GM12878 (cell line): Measurements from ENCODE around the gene ANP32E. TPM values are rescaled to one million over a fixed set of nuclear protein-coding genes. Genes with fewer than 3 reads are reported as not detected.

Experiments
- ATAC-seq: fragments of 200-7000 bp; cut with Tn5 transposase; 3 replicates; pipeline ENCODE4 v1.9.1; 2020; ENCODE audit warnings: mild to moderate bottlenecking, moderate library complexity
- BruUV-seq: library from RNA; stranded (reverse); fragments of 400-500 nt; replicated peaks from 2 replicates; lab custom pipeline; 2021; lab: Mats Ljungman, UMichigan
- CTCF ChIA-PET: fragments of 300-600 bp; sonication (Branson Sonifier 250); formaldehyde crosslinking; extraction: SDS; loops from one replicate; lab custom pipeline; 2021; ENCODE audit warnings: inconsistent platforms; lab: Yijun Ruan, JAX
- POLR2A ChIA-PET: fragments of 350-600 bp; formaldehyde crosslinking; extraction: SDS; loops from one replicate; lab custom pipeline; 2021; ENCODE audit warnings: inconsistent platforms; lab: Charles Lee
- RAD21 ChIA-PET: fragments of 300-600 bp; sonication (Branson Sonifier 250); formaldehyde crosslinking; loops from one replicate; lab custom pipeline; 2023; ENCODE audit warnings: antibody characterized with exemption; ENCODE audit not compliant: unreplicated experiment; lab: Charles Lee
- SMC1A ChIA-PET: fragments of 300-600 bp; sonication (Branson Sonifier 250); formaldehyde crosslinking; loops from one replicate; lab custom pipeline; 2023; ENCODE audit not compliant: unreplicated experiment, uncharacterized antibody; lab: Charles Lee
- DNase-seq: peaks from one replicate; pipeline ENCODE4 v3.0.0-alpha.2; 2011; ENCODE audit warnings: low read depth, low spot score
- FAIRE-seq: peaks from 3 replicates; lab custom pipeline; 2011; peaks lifted over from hg19 to GRCh38; lab: Jason Lieb, UNC
- H2AFZ ChIP-seq: 2 replicates; pipeline ENCODE4 v1.6.0; 2011; ENCODE audit warnings: low read depth, low read length, control low read depth; ENCODE audit not compliant: control insufficient read depth
- H3K27ac ChIP-seq: 2 replicates; pipeline ENCODE4 v1.5.1; 2011; ENCODE audit warnings: control low read depth; ENCODE audit not compliant: control insufficient read depth, insufficient read depth
- H3K27me3 ChIP-seq, 2 experiments: replicated peaks in 1 of 2; 2 replicates each; pipeline versions ENCODE4 v1.6.0 to v1.6.1; 2011; ENCODE audit warnings: low read length in 1 of 2; ENCODE audit not compliant: control insufficient read depth in 2 of 2, insufficient read depth in 2 of 2
- H3K36me3 ChIP-seq, 2 experiments: 2 replicates each; pipeline ENCODE4 v1.5.1; 2011; ENCODE audit warnings: low read length in 1 of 2; ENCODE audit not compliant: control insufficient read depth in 2 of 2, insufficient read depth in 2 of 2
- H3K4me1 ChIP-seq: 2 replicates; pipeline ENCODE4 v1.6.1; 2011; ENCODE audit warnings: mild to moderate bottlenecking, low read length, moderate library complexity, mixed read lengths; ENCODE audit not compliant: control insufficient read depth, insufficient read depth
- H3K4me2 ChIP-seq: 2 replicates; pipeline ENCODE4 v1.6.0; 2011; ENCODE audit warnings: control low read depth; ENCODE audit not compliant: control insufficient read depth, insufficient read depth
- H3K4me3 ChIP-seq: fragments of 200-600 bp; sonication (generic); 2 replicates; pipeline ENCODE4 v1.5.1; 2016
- H3K79me2 ChIP-seq: 2 replicates; pipeline ENCODE4 v1.6.0; 2011; ENCODE audit warnings: low read length; ENCODE audit not compliant: control insufficient read depth, insufficient read depth
- H3K9ac ChIP-seq: 2 replicates; pipeline ENCODE4 v1.8.0; 2011; ENCODE audit warnings: low read length, control low read depth, mixed read lengths; ENCODE audit not compliant: control insufficient read depth, insufficient read depth
- H3K9me3 ChIP-seq: replicated peaks from 3 replicates; pipeline ENCODE4 v1.5.1; 2011; ENCODE audit warnings: mild to moderate bottlenecking, low read length; ENCODE audit not compliant: control insufficient read depth, insufficient read depth
- H4K20me1 ChIP-seq: 2 replicates; pipeline ENCODE4 v1.6.0; 2011; ENCODE audit not compliant: control insufficient read depth, insufficient read depth
- CBX5 ChIP-seq: sonication (generic); IDR thresholded peaks from 2 replicates; pipeline ENCODE4 v1.6.1; 2016; ENCODE audit warnings: low read depth, moderate library complexity, mild to moderate bottlenecking, inconsistent platforms
- MXI1 ChIP-seq: fragments of 150-350 bp; IDR thresholded peaks from 2 replicates; pipeline ENCODE4 v1.6.1; 2011; ENCODE audit warnings: low read depth, mild to moderate bottlenecking, inconsistent platforms, low read length, improper control_type of control experiment
- POLR2A ChIP-seq: IDR thresholded peaks from 2 replicates; pipeline ENCODE4 v1.6.1; 2011; ENCODE audit warnings: low read depth, mild to moderate bottlenecking, low read length
- SPI1 ChIP-seq: IDR thresholded peaks from 2 replicates; pipeline ENCODE4 v1.6.1; 2011; ENCODE audit warnings: low read depth, mild to moderate bottlenecking, low read length, moderate library complexity, borderline replicate concordance; ENCODE audit not compliant: insufficient read depth
- ZBED1 ChIP-seq: IDR thresholded peaks from 2 replicates; pipeline ENCODE4 v1.6.1; 2016; ENCODE audit warnings: borderline replicate concordance
- ZBTB4 ChIP-seq: fragments of 450-650 bp; formaldehyde crosslinking; IDR thresholded peaks from 2 replicates; pipeline ENCODE4 v1.4.0; 2022; ENCODE audit warnings: mild to moderate bottlenecking, moderate library complexity
- ZNF217 ChIP-seq: fragments of 450-650 bp; IDR thresholded peaks from 2 replicates; pipeline ENCODE4 v1.6.1; 2017; ENCODE audit warnings: antibody characterized with exemption, mild to moderate bottlenecking
- ZNF384 ChIP-seq: IDR thresholded peaks from 2 replicates; pipeline ENCODE4 v1.6.1; 2012; ENCODE audit warnings: low read depth, mild to moderate bottlenecking, low read length, improper control_type of control experiment, borderline replicate concordance
- WGBS: methylation state at CpG from one replicate; pipeline ENCODE4 v1.1.6; 2016; ENCODE audit warnings: low lambda C conversion rate; ENCODE audit not compliant: insufficient replicate concordance, insufficient coverage; ENCODE audit errors: missing lambda C conversion rate; 5-methylcytosine and 5-hydroxymethylcytosine counted together
- in situ Hi-C: fragments of 300-500 bp; cut with MboI; formaldehyde crosslinking; loops from 9 replicates; pipeline ENCODE4 v1.14.3; 2018; ENCODE audit warnings: mixed read lengths
- intact Hi-C: fragments of 100-400 bp; cut with micrococcal nuclease; formaldehyde crosslinking; loops from one replicate; pipeline ENCODE4 v1.14.2; 2022; ENCODE audit not compliant: unreplicated experiment
- polyA plus RNA-seq, 11 experiments: library from polyadenylated mRNA; depleted of rRNA in 4 of 11; unstranded in 6 of 11; stranded (reverse) in 5 of 11; fragments of >200 nt; fragmentation: Nextera tagmentation in 4 of 11; fragmentation: Illumina TruSeq in 1 of 11; extraction: Ambion mirVana in 4 of 11; extraction: Trizol in 1 of 11; gene quantifications; 1 replicate in 1 of 11; 2 replicates in 10 of 11; pipeline versions ENCODE4 v1.2.1 to v1.2.3, GENCODE V29; 2011 to 2016; ENCODE audit warnings: inconsistent platforms in 2 of 11, missing spikeins in 2 of 11, low read depth in 1 of 11
- total RNA-seq, 4 experiments: library from RNA; depleted of rRNA in 3 of 4; stranded (reverse); fragments of >200 nt in 3 of 4; fragmentation: Illumina TruSeq in 1 of 4; extraction: Trizol in 1 of 4; gene quantifications; 2 replicates each; pipeline versions ENCODE4 v1.2.1 to v1.2.3, GENCODE V29; 2013 to 2021

Gene ANP32E
- total and polyA plus RNA-seq, 10 of the 15 experiments (the other 5 are each of a cell fraction or from before 2014, with no cell fraction given) = 59.2 to 250 (median 121) TPM

- no peak overlapping the region for H3K4me2 ChIP-seq
- no peak for FAIRE-seq
- 90% methylated on average over 5 of the region's 6 CpGs for WGBS
These were observed 27.6 kb upstream of the ANP32E start for GRCh38 chr1:150263549-150263948.

GRCh38 chr1:150262388-150263320 is 26.7 kb upstream of the ANP32E start:
- ATAC-seq (peak; percentile 51), FAIRE-seq (no peak), DNase-seq (no peak)
- intact Hi-C loops (no loop called here), in situ Hi-C loops (no loop called here)
- no peaks in the 10 kb centered on the region; the same call in 1 of the 2 replicates for H3K4me1 ChIP-seq
- no peaks in the 10 kb centered on the region for H4K20me1 ChIP-seq
- RAD21 ChIA-PET = interaction anchor here (0.9 to 1.2 kb wide), 3 partner anchors 10 to 19 kb away, joined by 3 read pairs; partner anchors contain the start of gene C1orf54
- no peak overlapping the region for H3K27ac ChIP-seq
- H3K27me3 ChIP-seq = no peaks in the 10 kb centered on the region; a peak in 1 of 4 replicates
- 82% methylated on average over 6 of the region's 6 CpGs for WGBS
- CTCF ChIA-PET = interaction anchor here (0.5 to 5.8 kb wide), 4 partner anchors 11 to 128 kb away, joined by 3 to 27 read pairs (median 4); partner anchors contain the start of gene CIART
- peaks cover 4 to 19% of the 10 kb centered on the region in 2 experiments for H3K36me3 ChIP-seq
- BruUV-seq = no TSS peak
- POLR2A ChIA-PET = interaction anchor here (0.6 to 1.6 kb wide), 2 partner anchors 9 to 42 kb away, joined by 3 to 4 read pairs; no protein-coding TSS in a partner anchor
- no peak overlapping the region for H2AFZ ChIP-seq
- no peak overlapping the region for H3K4me2 ChIP-seq
- no peak overlapping the region for H3K9ac ChIP-seq
- no peak overlapping the region for H3K4me3 ChIP-seq
- SMC1A ChIA-PET = interaction anchor here (0.7 to 1.5 kb wide), 3 partner anchors 10 to 16 kb away, joined by 3 to 6 read pairs (median 4); partner anchors contain the start of gene C1orf54
- H3K9me3 ChIP-seq = no peaks in the 10 kb centered on the region
- peaks cover 13% of the 10 kb centered on the region for H3K79me2 ChIP-seq
- TF ChIP-seq ZNF217 (no peak), SPI1 (no peak), MXI1 (no peak), ZNF384 (no peak), ZBTB4 (no peak), ZBED1 (no peak)

More at GRCh38 chr1:150263549-150263948, 27.6 kb upstream of the ANP32E start:
- ChIA-PET POLR2A (interaction anchor here (1.6 kb wide), 1 partner anchor 8 kb away, joined by 4 read pairs; no protein-coding TSS in a partner anchor), SMC1A (no interaction called here), CTCF (interaction anchor here (0.5 to 5.8 kb wide), 2 partner anchors 17 to 129 kb away, joined by 3 to 27 read pairs; partner anchors contain the start of gene CIART), RAD21 (interaction anchor here (0.9 to 1.1 kb wide), 2 partner anchors 11 to 18 kb away, joined by 3 read pairs; no protein-coding TSS in a partner anchor)
- Histone ChIP-seq H3K79me2 (peaks cover 22% of the 10 kb centered on the region), H3K36me3 (peaks cover 4 to 19% of the 10 kb centered on the region in 2 experiments), H3K27ac (no peak overlapping the region), H2AFZ (no peak overlapping the region), H3K4me3 (no peak overlapping the region), H4K20me1 (no peaks in the 10 kb centered on the region), H3K9me3 (no peaks in the 10 kb centered on the region), H3K9ac (no peak overlapping the region), H3K27me3 (no peaks in the 10 kb centered on the region; a peak in 1 of 4 replicates), H3K4me1 (no peaks in the 10 kb centered on the region; the same call in 1 of the 2 replicates)
- intact Hi-C loops (no loop called here), in situ Hi-C loops (no loop called here)
- ATAC-seq (no peak), DNase-seq (no peak)
- 0 out of 2 replicates have a peak, but pooled peaks have one; percentile 13 for TF ChIP-seq POLR2A
- no peak for TF ChIP-seq CBX5
- no TSS peak for BruUV-seq
